ENCODE data around the gene CPNE4.

DNA sequence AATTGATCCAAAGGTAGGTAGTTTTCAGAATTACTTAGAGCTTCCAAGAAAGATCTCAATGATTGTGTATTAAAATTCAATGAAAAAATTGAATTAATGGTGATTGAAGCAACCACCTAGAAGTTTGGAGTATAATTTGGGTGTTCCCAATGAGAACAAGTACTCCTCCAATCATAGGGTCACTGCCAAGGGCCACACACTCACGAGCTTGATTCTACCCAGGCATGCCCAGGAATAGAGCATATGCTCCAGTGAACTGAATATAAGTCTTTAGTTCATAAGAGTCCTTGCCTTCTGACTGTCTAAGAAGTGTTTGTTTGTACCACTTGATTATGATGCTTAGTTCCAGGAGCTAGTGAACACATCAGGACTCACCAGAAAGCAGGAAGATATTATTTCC lies 133.9 kb downstream of the CPNE4 start:
- TF ChIP-seq, protein P1, sequence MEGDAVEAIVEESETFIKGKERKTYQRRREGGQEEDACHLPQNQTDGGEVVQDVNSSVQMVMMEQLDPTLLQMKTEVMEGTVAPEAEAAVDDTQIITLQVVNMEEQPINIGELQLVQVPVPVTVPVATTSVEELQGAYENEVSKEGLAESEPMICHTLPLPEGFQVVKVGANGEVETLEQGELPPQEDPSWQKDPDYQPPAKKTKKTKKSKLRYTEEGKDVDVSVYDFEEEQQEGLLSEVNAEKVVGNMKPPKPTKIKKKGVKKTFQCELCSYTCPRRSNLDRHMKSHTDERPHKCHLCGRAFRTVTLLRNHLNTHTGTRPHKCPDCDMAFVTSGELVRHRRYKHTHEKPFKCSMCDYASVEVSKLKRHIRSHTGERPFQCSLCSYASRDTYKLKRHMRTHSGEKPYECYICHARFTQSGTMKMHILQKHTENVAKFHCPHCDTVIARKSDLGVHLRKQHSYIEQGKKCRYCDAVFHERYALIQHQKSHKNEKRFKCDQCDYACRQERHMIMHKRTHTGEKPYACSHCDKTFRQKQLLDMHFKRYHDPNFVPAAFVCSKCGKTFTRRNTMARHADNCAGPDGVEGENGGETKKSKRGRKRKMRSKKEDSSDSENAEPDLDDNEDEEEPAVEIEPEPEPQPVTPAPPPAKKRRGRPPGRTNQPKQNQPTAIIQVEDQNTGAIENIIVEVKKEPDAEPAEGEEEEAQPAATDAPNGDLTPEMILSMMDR (IDR thresholded peaks at IDR 0.05) = no peak
- no peak for TF ChIP-seq POLR2A (IDR thresholded peaks at IDR 0.05)
